Activated naive CD8-positive, alpha-beta T cell treated with anti-CD3 and anti-CD28 coated beads, Interleukin-2, amount 50 U/mL, for 16 hours (primary cell): ENCODE data around the gene TRMT10C.
"Not testable (repeated sequence)": the region's sequence is repeated elsewhere in the genome, so short reads cannot be mapped to it uniquely, and the experiment has no call there.

ENCODE experiments used
- DNase-seq: peaks from one replicate; pipeline ENCODE4 v3.0.0-alpha.2; 2020; ENCODE audit warnings: low read depth, low spot score

Gene TRMT10C

GRCh38 chr3:101548527-101549105 is 13.1 kb upstream of the TRMT10C start:
- no peak for DNase-seq

- no peak for DNase-seq
These were observed 12.2 kb upstream of the TRMT10C start for GRCh38 chr3:101549473-101549872.

- not testable (repeated sequence) for DNase-seq
These were observed 10.1 kb upstream of the TRMT10C start for GRCh38 chr3:101551359-101552081.

- not testable (repeated sequence) for DNase-seq
These were observed 8.3 kb upstream of the TRMT10C start for GRCh38 chr3:101553381-101553780.

- DNase-seq = no peak
These were observed 5.6 kb upstream of the TRMT10C start for GRCh38 chr3:101556064-101556463.

GRCh38 chr3:101567528-101568317 is 6.1 kb downstream of the TRMT10C start:
- no peak for DNase-seq

- DNase-seq = no peak
These were observed 9.6 kb downstream of the TRMT10C start for GRCh38 chr3:101571028-101571895.

GRCh38 chr3:101573449-101574387 is 12.1 kb downstream of the TRMT10C start, which contains the start of gene PCNP:
Gene PCNP (plus strand): TSS chr3:101574180. CDS start chr3:101574216, 36 bp downstream.
- DNase-seq = peak; percentile 98

- DNase-seq = peak; percentile 4
These were observed 12.9 kb downstream of the TRMT10C start for GRCh38 chr3:101574388-101575112.

GRCh38 chr3:101577286-101577685 is 15.6 kb downstream of the TRMT10C start:
- no peak for DNase-seq

GRCh38 chr3:101588616-101589015 is 26.9 kb downstream of the TRMT10C start:
- no peak for DNase-seq

- no peak for DNase-seq
These were observed 29.4 kb downstream of the TRMT10C start for GRCh38 chr3:101591071-101591470.

GRCh38 chr3:101602731-101603130 is 41.1 kb downstream of the TRMT10C start:
- no peak for DNase-seq

GRCh38 chr3:101603184-101603583 is 41.5 kb downstream of the TRMT10C start:
- no peak for DNase-seq

GRCh38 chr3:101605398-101605797 is 43.7 kb downstream of the TRMT10C start:
- not testable (repeated sequence) for DNase-seq

- DNase-seq = no peak
These were observed 49.4 kb downstream of the TRMT10C start for GRCh38 chr3:101611023-101611422.

- not testable (repeated sequence) for DNase-seq
These were observed 51.3 kb downstream of the TRMT10C start for GRCh38 chr3:101613014-101613413.

- DNase-seq = no peak
These were observed 53.9 kb downstream of the TRMT10C start for GRCh38 chr3:101615525-101615924.
